Mucosa of rectum (tissue), 2 donors: Measurements from ENCODE around the gene CSRP1.

ENCODE experiments used
- H3K27ac ChIP-seq, 2 donors: one replicate each; pipeline ENCODE4 v1.7.0; 2013; ENCODE audit warnings: inconsistent platforms in 2 of 2, low read depth in 2 of 2, low read length in 2 of 2
- H3K27me3 ChIP-seq, 2 donors: one replicate each; pipeline ENCODE4 v1.7.0; 2013; ENCODE audit warnings: low read length in 2 of 2; ENCODE audit not compliant: control insufficient read depth in 2 of 2, insufficient read depth in 2 of 2
- H3K36me3 ChIP-seq, 2 donors: one replicate each; pipeline ENCODE4 v1.7.0; 2013; ENCODE audit warnings: low read length in 2 of 2; ENCODE audit not compliant: control insufficient read depth in 2 of 2, insufficient read depth in 2 of 2
- H3K4me1 ChIP-seq, 2 donors: one replicate each; pipeline ENCODE4 v1.7.0; 2013; ENCODE audit warnings: low read length in 2 of 2, mild to moderate bottlenecking in 1 of 2; ENCODE audit not compliant: control insufficient read depth in 2 of 2, insufficient read depth in 2 of 2
- H3K4me3 ChIP-seq, 2 donors: one replicate each; pipeline ENCODE4 v1.7.0; 2013; ENCODE audit warnings: low read length in 2 of 2
- H3K9ac ChIP-seq, 2 donors: one replicate each; pipeline ENCODE4 v1.7.0; 2013; ENCODE audit warnings: low read length in 2 of 2, low read depth in 1 of 2, mild to moderate bottlenecking in 1 of 2
- H3K9me3 ChIP-seq, 2 donors: one replicate each; pipeline ENCODE4 v1.7.0; 2013; ENCODE audit warnings: low read length in 2 of 2; ENCODE audit not compliant: control insufficient read depth in 2 of 2
- donor health status: healthy.
- donor health status: Normal muscosa, but diverticular disease.

The CSRP1 gene

GRCh38 chr1:201537467-201537866 is 30.5 kb upstream of the CSRP1 start:
- no peak overlapping the region for H3K27ac ChIP-seq
- H3K4me3 ChIP-seq, result no peak overlapping the region
- H3K36me3 ChIP-seq, result no peaks in the 10 kb centered on the region
- H3K4me1 ChIP-seq, result peaks cover 9 to 14% of the 10 kb centered on the region in 2 donors
- H3K27me3 ChIP-seq, result peaks cover 23 to 25% of the 10 kb centered on the region in 2 donors
- no peak overlapping the region for H3K9ac ChIP-seq
- no peaks in the 10 kb centered on the region for H3K9me3 ChIP-seq

- no peaks in the 10 kb centered on the region for H3K36me3 ChIP-seq
- H3K4me3 ChIP-seq, result no peak overlapping the region
- peaks cover 9 to 14% of the 10 kb centered on the region in 2 donors for H3K4me1 ChIP-seq
- no peaks in the 10 kb centered on the region for H3K9me3 ChIP-seq
- no peak overlapping the region for H3K9ac ChIP-seq
- H3K27ac ChIP-seq, result peak overlapping the region; percentile 0 to 11
- H3K27me3 ChIP-seq, result peaks cover 21 to 25% of the 10 kb centered on the region in 2 donors
Measured at GRCh38 chr1:201537028-201537427, 30.1 kb upstream of the CSRP1 start.

GRCh38 chr1:201536558-201536957 is 29.6 kb upstream of the CSRP1 start:
- Histone ChIP-seq H3K36me3 (no peaks in the 10 kb centered on the region), H3K27ac (peak overlapping the region; percentile 45 to 54), H3K9me3 (no peaks in the 10 kb centered on the region), H3K9ac (no peak overlapping the region), H3K27me3 (peaks cover 21 to 25% of the 10 kb centered on the region in 2 donors), H3K4me1 (peaks cover 9 to 16% of the 10 kb centered on the region in 2 donors), H3K4me3 (no peak overlapping the region)

- Histone ChIP-seq H3K9ac (no peak overlapping the region), H3K4me1 (peaks cover 9 to 17% of the 10 kb centered on the region in 2 donors), H3K4me3 (no peak overlapping the region), H3K27me3 (peaks cover 21 to 25% of the 10 kb centered on the region in 2 donors), H3K36me3 (no peaks in the 10 kb centered on the region), H3K27ac (peak overlapping the region; percentile 45 to 54), H3K9me3 (no peaks in the 10 kb centered on the region)
Measured at GRCh38 chr1:201535919-201536245, 29.0 kb upstream of the CSRP1 start.

DNA sequence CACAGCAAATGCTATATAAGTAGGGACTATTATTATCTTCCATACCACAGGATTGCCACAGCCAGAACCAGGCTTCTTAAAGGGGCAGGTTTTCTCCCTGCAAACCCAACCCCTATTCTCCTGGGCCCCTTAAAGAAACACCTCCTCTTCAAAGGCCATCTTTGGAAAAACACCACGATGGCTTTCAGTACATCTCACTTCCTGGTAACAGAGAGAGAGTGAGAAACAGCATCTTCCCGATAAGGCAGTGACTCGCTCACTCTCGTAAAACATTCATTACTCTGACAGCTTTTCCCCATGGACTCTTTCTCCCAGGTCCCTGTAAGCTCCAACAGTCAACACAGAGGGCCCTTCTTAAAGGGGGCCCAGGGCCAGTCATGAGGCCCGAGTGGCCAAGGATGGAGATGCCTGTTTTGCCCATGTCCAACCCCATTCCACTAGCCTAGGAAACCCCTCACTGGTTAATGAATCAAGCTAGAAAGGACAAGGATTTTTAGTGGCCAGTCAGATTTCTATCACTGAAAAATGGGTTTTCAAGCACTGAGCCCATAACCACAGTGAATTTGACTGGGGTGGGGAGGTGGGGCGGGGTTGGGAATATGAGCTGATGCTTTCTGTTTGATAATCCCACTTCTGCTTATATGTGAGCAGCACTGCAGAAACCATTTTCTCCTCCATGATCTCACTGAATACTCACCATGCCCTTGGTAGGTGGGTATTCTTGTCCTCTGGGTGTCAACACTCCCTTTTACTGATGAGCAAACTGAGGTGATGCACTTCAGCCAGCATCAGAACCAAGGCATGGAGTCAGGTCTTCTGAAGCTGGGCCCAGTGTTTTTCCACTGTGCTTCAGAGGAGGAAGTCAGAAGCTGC is 28.4 kb upstream of the CSRP1 start:
- H3K9ac ChIP-seq, result no peak overlapping the region
- no peak overlapping the region for H3K4me3 ChIP-seq
- no peaks in the 10 kb centered on the region for H3K9me3 ChIP-seq
- H3K4me1 ChIP-seq, result peaks cover 9 to 20% of the 10 kb centered on the region in 2 donors
- peaks cover 20 to 25% of the 10 kb centered on the region in 2 donors for H3K27me3 ChIP-seq
- no peaks in the 10 kb centered on the region for H3K36me3 ChIP-seq
- peak overlapping the region; percentile 45 to 54 for H3K27ac ChIP-seq

- Histone ChIP-seq H3K27ac (no peak overlapping the region), H3K4me3 (no peak overlapping the region), H3K9me3 (no peaks in the 10 kb centered on the region), H3K9ac (no peak overlapping the region), H3K36me3 (no peaks in the 10 kb centered on the region), H3K27me3 (peaks cover 18% of the 10 kb centered on the region in 2 donors), H3K4me1 (peaks cover 3 to 20% of the 10 kb centered on the region in 2 donors)
Measured at GRCh38 chr1:201533836-201534235, 26.9 kb upstream of the CSRP1 start.

DNA sequence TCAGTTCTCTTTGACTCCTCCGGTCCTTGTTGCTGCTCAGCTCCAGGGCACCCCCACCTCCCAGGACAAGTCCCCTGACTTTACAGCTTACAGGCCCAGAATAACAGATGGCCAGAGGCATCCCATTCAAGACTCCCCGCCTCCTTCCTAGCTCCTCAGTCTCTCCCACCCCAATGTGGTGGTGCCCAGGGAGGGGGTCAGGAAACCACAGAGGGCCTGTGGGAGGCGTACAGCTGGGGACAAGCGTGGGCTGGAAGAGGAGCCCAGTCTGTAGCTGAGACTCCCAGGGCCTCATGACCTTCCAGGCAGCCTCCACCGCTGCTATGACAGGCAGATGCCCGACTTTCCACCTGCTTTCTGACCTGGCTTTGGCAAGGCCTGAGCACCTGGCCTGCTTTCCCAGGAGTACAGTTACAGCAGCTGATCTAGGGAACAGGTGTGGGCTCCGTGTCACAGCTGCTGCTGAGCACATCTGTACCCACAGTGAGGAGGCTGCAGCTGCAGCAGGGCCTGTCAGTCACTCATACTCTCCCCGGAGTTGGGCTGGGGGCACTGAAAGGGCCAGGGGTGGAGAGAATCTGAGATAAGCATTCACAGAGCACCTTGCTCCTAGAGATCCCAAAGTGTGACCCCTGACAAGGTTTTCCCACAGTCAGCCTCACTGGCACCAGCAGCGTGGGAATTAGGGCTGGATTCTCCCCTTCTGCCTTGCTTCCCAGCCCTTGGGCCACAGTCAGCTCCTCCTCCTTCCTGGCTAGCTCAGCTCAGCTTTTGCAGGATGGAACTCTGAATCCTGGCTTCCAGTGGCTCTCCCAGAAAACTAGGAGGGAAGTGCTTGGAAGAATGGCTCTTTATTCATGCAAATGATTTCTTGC is 24.9 kb upstream of the CSRP1 start:
- peaks cover 0 to 7% of the 10 kb centered on the region in 2 donors for H3K4me1 ChIP-seq
- peak overlapping the region in 1 of 2 donors; percentile 11 for H3K27ac ChIP-seq
- H3K9me3 ChIP-seq, result no peaks in the 10 kb centered on the region
- H3K4me3 ChIP-seq, result no peak overlapping the region
- no peak overlapping the region for H3K9ac ChIP-seq
- no peaks in the 10 kb centered on the region for H3K36me3 ChIP-seq
- peaks cover 0 to under 1% of the 10 kb centered on the region in 2 donors for H3K27me3 ChIP-seq

DNA sequence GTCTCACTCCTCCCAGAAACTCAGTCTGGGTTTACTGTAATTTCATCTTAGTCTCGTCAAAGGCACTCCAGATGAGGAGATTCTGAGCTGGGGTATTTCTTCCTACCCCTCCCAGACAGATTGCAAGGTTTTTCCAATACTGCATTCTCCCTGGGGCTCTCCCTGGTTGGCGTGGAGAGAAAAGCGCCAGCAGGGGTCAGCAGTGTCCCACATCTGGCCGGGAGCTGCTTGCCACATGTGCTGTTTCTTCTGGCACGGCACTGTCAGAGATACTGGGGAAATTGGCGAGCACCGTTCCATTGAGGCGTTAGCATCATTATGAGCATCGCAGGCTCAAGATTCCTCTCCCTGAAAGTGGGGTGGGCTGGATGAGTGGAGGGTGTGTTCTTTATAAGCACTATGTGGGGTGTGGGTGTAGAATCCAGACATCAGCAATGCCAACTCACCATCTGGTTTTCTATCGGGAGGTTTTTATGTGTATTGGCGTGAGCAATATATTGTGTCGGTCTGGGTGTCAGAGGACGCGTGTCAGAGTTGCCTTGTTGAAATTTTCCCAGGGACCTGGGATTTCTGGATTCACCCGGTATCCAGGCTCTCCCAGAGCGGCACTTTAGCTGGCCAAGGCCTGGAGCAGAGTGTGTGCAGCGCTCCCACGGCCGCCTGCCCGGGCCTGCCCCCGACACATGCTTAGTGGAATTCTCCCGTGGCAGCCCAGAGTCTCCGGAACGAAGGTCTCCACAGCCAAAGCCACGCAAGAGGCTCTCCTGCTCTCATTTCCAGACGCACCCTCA is 24.0 kb upstream of the CSRP1 start:
- peak overlapping the region in 1 of 2 donors; percentile 11 for H3K27ac ChIP-seq
- no peak overlapping the region for H3K9ac ChIP-seq
- no peaks in the 10 kb centered on the region for H3K27me3 ChIP-seq
- H3K36me3 ChIP-seq, result no peaks in the 10 kb centered on the region
- no peaks in the 10 kb centered on the region for H3K9me3 ChIP-seq
- no peak overlapping the region for H3K4me3 ChIP-seq
- peaks cover 0 to 5% of the 10 kb centered on the region in 2 donors for H3K4me1 ChIP-seq

DNA sequence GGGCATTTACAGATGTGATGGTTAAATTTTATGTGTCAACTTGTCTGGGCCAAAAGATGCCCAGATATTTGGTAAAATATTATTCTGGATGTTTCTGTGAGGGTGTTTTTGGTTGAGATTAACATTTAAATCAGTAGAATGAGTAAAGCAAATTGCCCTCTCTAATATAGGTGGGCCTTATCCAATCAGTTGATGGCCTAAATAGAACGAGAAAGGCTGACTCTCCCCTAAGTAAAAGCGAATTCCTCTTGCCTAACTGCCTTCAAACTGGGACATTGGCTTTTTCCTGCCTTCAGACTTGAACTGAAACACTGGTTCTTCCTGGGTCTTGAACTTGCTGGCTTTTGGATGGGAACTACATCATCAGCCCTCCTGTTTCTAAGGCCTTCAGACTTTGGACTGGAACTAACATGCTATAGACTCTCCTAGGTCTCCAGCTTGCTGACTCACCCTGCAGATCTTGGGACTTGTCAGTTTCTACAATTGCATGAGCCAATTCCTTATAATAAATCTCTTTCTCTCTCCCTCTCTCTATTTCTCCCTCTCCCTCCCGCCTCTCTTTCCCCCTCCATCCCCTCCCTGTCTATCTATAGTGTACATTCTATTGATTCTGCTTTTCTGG is 21.8 kb upstream of the CSRP1 start:
- Histone ChIP-seq H3K4me3 (no peak overlapping the region), H3K9me3 (no peaks in the 10 kb centered on the region), H3K4me1 (peaks cover 0 to 5% of the 10 kb centered on the region in 2 donors), H3K36me3 (no peaks in the 10 kb centered on the region), H3K27me3 (no peaks in the 10 kb centered on the region), H3K9ac (no peak overlapping the region), H3K27ac (no peak overlapping the region)
